RWPE1 (cell line): ENCODE measurements around the gene SHD.

ENCODE experiments used
- CTCF ChIA-PET: fragments of 350-600 bp; sonication (Branson Sonifier 250); formaldehyde crosslinking; extraction: SDS; loops from one replicate; lab custom pipeline; 2021; lab: Yijun Ruan, JAX
- POLR2A ChIA-PET: fragments of 400-600 bp; formaldehyde crosslinking; extraction: SDS; loops from one replicate; lab custom pipeline; 2020; ENCODE audit warnings: antibody characterized with exemption; ENCODE audit not compliant: low non-redundant PET; lab: Yijun Ruan, JAX
- DNase-seq: peaks from one replicate; pipeline ENCODE4 v3.0.0; 2012; ENCODE audit warnings: low spot score
- H3K27ac ChIP-seq: fragments of 450-650 bp; 2 replicates; pipeline ENCODE4 v1.5.1; 2017
- TF ChIP-seq, protein P1 (sequence below): fragments of 450-650 bp; conservative IDR thresholded peaks from 2 replicates; pipeline ENCODE4 v1.5.1; 2017; ENCODE audit warnings: low read depth, mild to moderate bottlenecking

SHD gene

GRCh38 chr19:4329858-4330257, 50.8 kb downstream of the SHD start:
- TF ChIP-seq, protein P1, sequence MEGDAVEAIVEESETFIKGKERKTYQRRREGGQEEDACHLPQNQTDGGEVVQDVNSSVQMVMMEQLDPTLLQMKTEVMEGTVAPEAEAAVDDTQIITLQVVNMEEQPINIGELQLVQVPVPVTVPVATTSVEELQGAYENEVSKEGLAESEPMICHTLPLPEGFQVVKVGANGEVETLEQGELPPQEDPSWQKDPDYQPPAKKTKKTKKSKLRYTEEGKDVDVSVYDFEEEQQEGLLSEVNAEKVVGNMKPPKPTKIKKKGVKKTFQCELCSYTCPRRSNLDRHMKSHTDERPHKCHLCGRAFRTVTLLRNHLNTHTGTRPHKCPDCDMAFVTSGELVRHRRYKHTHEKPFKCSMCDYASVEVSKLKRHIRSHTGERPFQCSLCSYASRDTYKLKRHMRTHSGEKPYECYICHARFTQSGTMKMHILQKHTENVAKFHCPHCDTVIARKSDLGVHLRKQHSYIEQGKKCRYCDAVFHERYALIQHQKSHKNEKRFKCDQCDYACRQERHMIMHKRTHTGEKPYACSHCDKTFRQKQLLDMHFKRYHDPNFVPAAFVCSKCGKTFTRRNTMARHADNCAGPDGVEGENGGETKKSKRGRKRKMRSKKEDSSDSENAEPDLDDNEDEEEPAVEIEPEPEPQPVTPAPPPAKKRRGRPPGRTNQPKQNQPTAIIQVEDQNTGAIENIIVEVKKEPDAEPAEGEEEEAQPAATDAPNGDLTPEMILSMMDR = no peak
- H3K27ac ChIP-seq = no peak overlapping the region
- CTCF ChIA-PET = interaction anchor here (0.6 kb wide), 1 partner anchor 24 kb away, joined by 3 read pairs; no protein-coding TSS in a partner anchor
- no peak for DNase-seq
- POLR2A ChIA-PET = interaction anchor here (0.7 kb wide), 1 partner anchor 581 kb away, joined by 5 read pairs; no protein-coding TSS in a partner anchor

- H3K27ac ChIP-seq = no peak overlapping the region
- ChIA-PET POLR2A (no interaction called here), CTCF (no interaction called here)
- DNase-seq = no peak
- TF ChIP-seq, protein P1 = no peak
Measured at GRCh38 chr19:4334929-4335570, 56.0 kb downstream of the SHD start.

DNA sequence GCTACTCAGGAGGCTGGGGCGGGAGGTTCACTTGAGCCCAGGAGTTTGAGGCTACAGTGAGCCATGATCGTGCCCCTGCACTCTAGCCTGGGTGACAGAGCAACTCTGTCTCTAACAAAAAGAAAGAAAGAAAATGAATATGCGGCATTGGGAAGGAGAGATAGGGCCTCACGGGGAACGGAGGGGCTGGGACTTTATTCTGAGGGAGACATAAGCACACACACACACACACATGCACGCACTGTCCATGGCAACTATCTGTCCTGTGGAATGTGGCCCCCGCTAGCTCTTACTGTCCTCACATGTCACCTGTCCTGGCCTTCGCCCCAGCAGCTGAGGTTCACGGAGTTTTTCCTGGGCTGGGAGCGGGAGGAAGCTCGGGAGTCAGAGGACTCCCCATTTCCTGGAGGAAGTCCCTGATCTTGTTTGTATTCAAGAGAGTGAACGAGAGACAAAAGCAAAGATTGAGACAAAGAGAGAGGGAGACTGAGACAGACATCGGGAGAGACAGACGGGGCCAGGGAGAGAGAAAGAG, 58.9 kb downstream of the SHD start:
- TF ChIP-seq, protein P1 = no peak
- peak overlapping the region; percentile 82 for H3K27ac ChIP-seq
- POLR2A ChIA-PET = no interaction called here
- DNase-seq = no peak
- CTCF ChIA-PET = interaction anchor here (0.6 to 1.3 kb wide), 2 partner anchors 71 to 298 kb away, joined by 3 to 12 read pairs; no protein-coding TSS in a partner anchor

GRCh38 chr19:4338441-4339355, 59.6 kb downstream of the SHD start, which contains the start of gene STAP2:
Gene STAP2 (minus strand): TSS chr19:4338827. CDS start chr19:4338753, 74 bp downstream.
- TF ChIP-seq, protein P1 = no peak
- peak within 1 kb of the TSS; percentile 82 for H3K27ac ChIP-seq
- ChIA-PET POLR2A (interaction anchor here (0.6 kb wide), 1 partner anchor 28 kb away, joined by 4 read pairs; no protein-coding TSS in a partner anchor), CTCF (interaction anchor here (0.6 to 1.3 kb wide), 2 partner anchors 71 to 298 kb away, joined by 3 to 12 read pairs; no protein-coding TSS in a partner anchor)
- DNase-seq = peak; percentile 78
